ENCODE measurements around the gene RP2.

The RP2 gene

DNA sequence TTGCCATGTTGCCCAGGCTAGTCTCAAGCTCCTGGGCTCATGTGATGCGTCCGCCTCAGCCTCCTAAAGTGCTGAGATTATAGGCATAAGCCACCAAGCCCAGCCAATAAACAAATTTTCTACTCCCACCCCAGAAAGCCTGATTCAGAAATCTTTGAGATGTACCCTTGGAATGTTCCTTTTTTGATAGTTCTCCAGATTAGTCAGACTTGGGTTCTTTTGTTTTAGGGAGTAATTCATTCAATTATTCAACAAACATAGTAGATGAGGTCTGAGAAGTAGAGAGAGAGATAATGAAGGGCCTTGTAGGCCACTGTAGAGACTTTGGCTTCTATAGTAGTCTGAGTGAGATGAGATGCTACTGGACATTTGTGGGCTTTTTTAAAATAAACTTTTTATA, 27.8 kb downstream of the RP2 start:
- TF ChIP-seq, protein P1, sequence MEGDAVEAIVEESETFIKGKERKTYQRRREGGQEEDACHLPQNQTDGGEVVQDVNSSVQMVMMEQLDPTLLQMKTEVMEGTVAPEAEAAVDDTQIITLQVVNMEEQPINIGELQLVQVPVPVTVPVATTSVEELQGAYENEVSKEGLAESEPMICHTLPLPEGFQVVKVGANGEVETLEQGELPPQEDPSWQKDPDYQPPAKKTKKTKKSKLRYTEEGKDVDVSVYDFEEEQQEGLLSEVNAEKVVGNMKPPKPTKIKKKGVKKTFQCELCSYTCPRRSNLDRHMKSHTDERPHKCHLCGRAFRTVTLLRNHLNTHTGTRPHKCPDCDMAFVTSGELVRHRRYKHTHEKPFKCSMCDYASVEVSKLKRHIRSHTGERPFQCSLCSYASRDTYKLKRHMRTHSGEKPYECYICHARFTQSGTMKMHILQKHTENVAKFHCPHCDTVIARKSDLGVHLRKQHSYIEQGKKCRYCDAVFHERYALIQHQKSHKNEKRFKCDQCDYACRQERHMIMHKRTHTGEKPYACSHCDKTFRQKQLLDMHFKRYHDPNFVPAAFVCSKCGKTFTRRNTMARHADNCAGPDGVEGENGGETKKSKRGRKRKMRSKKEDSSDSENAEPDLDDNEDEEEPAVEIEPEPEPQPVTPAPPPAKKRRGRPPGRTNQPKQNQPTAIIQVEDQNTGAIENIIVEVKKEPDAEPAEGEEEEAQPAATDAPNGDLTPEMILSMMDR (IDR thresholded peaks at IDR 0.05; ENCODE audit: low read depth, low read length) = no peak
- H3K4me3 ChIP-seq (replicated peaks in 1 of 2; ENCODE audit: low read depth in 2 of 2, low read length in 2 of 2) = no peak overlapping the region
- peak in 1 of 2 donors; percentile 12 for DNase-seq (ENCODE audit: low read depth in 2 of 2)

DNA sequence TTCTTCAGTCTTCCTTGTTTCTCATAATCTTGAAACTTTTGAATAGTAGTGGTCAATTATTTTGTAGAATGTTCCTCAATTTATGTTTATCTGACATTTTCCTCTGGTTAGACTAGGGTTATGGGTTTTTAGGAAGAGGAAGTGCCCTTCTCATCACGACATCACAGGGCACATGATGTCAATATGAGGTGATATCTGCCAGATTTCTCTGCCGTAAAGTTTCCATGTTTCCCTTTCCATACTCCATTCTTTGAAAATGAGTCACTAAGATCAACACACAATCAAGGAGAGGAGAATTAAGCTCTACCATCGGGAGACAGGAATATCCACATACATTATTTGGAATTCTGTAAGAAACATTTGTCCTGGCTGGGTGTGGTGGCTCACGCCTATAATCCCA, 28.4 kb downstream of the RP2 start:
- no peak overlapping the region for H3K4me3 ChIP-seq (replicated peaks in 1 of 2; ENCODE audit: low read depth in 2 of 2, low read length in 2 of 2)
- peak; percentile 45 to 57 for DNase-seq (ENCODE audit: low read depth in 2 of 2)
- TF ChIP-seq, protein P1 (IDR thresholded peaks at IDR 0.05; ENCODE audit: low read depth, low read length) = no peak

DNA sequence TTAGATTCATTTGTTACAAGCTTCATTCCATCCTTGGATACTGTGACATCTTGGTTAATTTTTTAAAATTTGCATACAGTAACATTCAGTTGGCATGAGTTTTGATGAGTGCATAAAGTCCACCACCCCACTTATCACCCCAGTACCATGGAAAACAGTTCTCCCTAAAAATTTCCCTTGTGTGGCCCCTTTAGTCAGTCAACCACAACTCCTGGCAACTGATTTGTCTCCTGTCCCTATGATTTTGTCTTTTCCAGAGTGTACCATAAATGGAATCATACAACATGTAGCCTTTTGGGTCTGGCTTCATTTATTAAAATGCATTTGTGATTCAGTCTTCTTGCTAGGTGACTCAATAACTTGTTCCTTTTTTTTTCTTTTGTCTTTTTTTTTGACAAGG, 29.9 kb downstream of the RP2 start:
- H3K4me3 ChIP-seq (replicated peaks in 1 of 2; ENCODE audit: low read depth in 2 of 2, low read length in 2 of 2) = no peak overlapping the region
- no peak for DNase-seq (ENCODE audit: low read depth in 2 of 2)
- TF ChIP-seq, protein P1 (IDR thresholded peaks at IDR 0.05; ENCODE audit: low read depth, low read length) = no peak

DNA sequence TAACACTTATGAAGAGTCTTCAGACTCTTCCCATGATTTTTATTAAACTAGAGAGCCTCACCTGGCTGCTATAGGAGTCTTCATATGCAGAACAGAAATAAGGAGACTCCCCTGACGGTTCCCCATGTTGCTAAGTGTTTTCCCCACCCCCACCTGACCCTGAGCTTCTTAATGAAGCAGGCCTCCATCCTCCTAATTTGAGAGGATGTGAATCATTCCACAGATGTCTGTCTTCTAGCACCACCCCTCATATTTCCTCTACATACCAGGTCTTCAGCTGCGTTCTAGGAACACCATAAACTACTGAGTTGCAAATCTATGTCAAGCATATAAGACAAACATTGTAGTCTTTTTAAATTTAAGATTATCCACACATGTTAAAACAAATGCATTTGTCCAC, 36.9 kb downstream of the RP2 start:
- H3K4me3 ChIP-seq (replicated peaks in 1 of 2; ENCODE audit: low read depth in 2 of 2, low read length in 2 of 2) = no peak overlapping the region
- peak in 1 of 2 donors; percentile 20 for DNase-seq (ENCODE audit: low read depth in 2 of 2)
- TF ChIP-seq, protein P1 (IDR thresholded peaks at IDR 0.05; ENCODE audit: low read depth, low read length) = no peak

DNA sequence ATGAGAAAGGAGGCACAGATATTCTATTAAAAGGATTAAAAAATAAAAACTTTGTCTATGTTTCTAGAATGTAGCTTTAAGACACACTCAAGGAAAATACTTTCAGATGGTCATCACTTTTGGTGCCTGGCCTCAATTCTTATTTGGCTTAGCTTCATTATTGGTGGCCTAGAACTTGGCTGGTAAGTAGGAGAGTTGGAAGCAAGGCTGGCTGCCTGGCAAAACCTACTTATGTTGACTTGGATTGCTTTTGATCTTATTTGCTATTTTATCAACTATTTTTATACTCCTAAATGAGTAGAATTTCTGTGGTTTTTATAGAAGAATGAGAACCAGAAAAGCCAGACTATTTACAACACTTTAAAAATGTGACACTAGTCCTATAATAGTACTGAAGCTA, 40.1 kb downstream of the RP2 start:
- no peak overlapping the region for H3K4me3 ChIP-seq (replicated peaks in 1 of 2; ENCODE audit: low read depth in 2 of 2, low read length in 2 of 2)
- TF ChIP-seq, protein P1 (IDR thresholded peaks at IDR 0.05; ENCODE audit: low read depth, low read length) = no peak
- no peak for DNase-seq (ENCODE audit: low read depth in 2 of 2)

DNA sequence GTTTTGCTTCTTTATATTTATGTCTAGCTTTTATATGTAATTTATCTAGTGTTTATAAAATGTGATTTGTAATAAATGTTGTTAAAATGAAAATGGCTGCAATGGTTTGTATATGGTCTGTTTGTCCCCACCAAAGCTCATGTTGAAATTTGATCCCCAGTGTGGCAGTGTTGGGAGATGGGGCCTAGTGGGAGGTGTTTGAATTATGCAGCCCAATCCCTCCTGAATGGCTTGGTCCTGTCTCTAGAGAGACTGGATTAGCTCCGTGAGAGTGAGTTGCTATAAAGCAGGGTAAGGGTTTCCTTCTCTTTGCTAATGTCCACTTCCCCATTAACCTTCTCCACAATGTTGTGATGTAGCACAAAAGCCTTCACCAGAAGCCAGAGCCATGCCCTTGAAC, 45.4 kb downstream of the RP2 start:
- no peak for DNase-seq (ENCODE audit: low read depth in 2 of 2)
- H3K4me3 ChIP-seq (replicated peaks in 1 of 2; ENCODE audit: low read depth in 2 of 2, low read length in 2 of 2) = no peak overlapping the region
- TF ChIP-seq, protein P1 (IDR thresholded peaks at IDR 0.05; ENCODE audit: low read depth, low read length) = no peak

DNA sequence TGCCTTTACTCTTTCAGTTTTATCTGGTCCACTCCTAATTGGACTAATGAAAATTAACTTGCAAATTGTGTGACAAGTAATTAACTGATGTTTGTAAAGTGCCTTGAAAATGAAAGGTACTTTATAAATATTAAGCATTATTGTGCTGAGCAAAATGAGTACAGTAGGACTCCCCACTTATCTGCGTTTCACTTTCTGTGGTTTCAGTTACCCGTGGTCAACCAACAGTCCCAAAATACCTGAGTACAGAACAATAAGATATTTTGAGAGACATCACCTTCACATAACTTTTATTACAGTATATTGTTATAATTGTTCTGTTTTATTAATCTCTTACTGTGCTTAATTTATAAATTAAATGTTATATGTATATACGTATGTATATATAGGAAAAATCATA, 48.0 kb downstream of the RP2 start:
- TF ChIP-seq, protein P1 (IDR thresholded peaks at IDR 0.05; ENCODE audit: low read depth, low read length) = no peak
- H3K4me3 ChIP-seq (replicated peaks in 1 of 2; ENCODE audit: low read depth in 2 of 2, low read length in 2 of 2) = no peak overlapping the region
- no peak for DNase-seq (ENCODE audit: low read depth in 2 of 2)
